ENCODE data around the gene NFYA.

- TF ChIP-seq, protein P1, sequence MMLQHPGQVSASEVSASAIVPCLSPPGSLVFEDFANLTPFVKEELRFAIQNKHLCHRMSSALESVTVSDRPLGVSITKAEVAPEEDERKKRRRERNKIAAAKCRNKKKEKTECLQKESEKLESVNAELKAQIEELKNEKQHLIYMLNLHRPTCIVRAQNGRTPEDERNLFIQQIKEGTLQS (IDR thresholded peaks at IDR 0.05) = no peak
- no peak for TF ChIP-seq YY1 (IDR thresholded peaks at IDR 0.05)
- TF ChIP-seq CTCF (IDR thresholded peaks at IDR 0.05; ENCODE audit: low read depth, low read length, missing input control) = no peak
- no peak for TF ChIP-seq SP1 (IDR thresholded peaks at IDR 0.05)
- TF ChIP-seq RAD21 (IDR thresholded peaks at IDR 0.05) = no peak
- TF ChIP-seq REST (IDR thresholded peaks at IDR 0.05) = no peak
These were observed 15.8 kb upstream of the NFYA start for GRCh38 chr6:41056768-41057490.
